Endometrial microvascular endothelial cells (primary cell): ENCODE measurements around the gene ITPR2. TPM values are rescaled to one million over a fixed set of nuclear protein-coding genes. Genes with fewer than 3 reads are reported as not detected.
"Not testable (repeated sequence)": the region's sequence is repeated elsewhere in the genome, so short reads cannot be mapped to it uniquely, and the experiment has no call there.

Source experiments
- in situ Hi-C: cut with HindIII; loops from 2 replicates; pipeline ENCODE4 v1.10.0; 2017; ENCODE audit warnings: low sequenced_read_pairs, low pct_unique_long_range_greater_than_20kb; ENCODE audit errors: inconsistent ontology term
- total RNA-seq: library from RNA; depleted of rRNA; stranded (reverse); fragments of >200 nt; gene quantifications from one replicate; pipeline ENCODE4 v1.2.3, GENCODE V29; 2015; ENCODE audit errors: inconsistent ontology term

Gene ITPR2
- total RNA-seq, 1 donor from 2014 or later, result 34.6 TPM

- in situ Hi-C loops, result no loop called here
Measured at GRCh38 chr12:26800347-26800746, 32.6 kb downstream of the ITPR2 start.

- in situ Hi-C loops, result no loop called here
Measured at GRCh38 chr12:26799741-26800140, 33.3 kb downstream of the ITPR2 start.

- in situ Hi-C loops, result no loop called here
Measured at GRCh38 chr12:26798640-26799039, 34.4 kb downstream of the ITPR2 start.

- in situ Hi-C loops, result no loop called here
Measured at GRCh38 chr12:26798023-26798422, 35.0 kb downstream of the ITPR2 start.

GRCh38 chr12:26795910-26796309, 37.1 kb downstream of the ITPR2 start:
- in situ Hi-C loops, result no loop called here

GRCh38 chr12:26791301-26791791, 41.6 kb downstream of the ITPR2 start:
- in situ Hi-C loops, result no loop called here

- in situ Hi-C loops, result no loop called here
Measured at GRCh38 chr12:26790645-26790994, 42.4 kb downstream of the ITPR2 start.

GRCh38 chr12:26789731-26790644, 43.0 kb downstream of the ITPR2 start:
- in situ Hi-C loops, result no loop called here

GRCh38 chr12:26786865-26787514, 46.0 kb downstream of the ITPR2 start:
- in situ Hi-C loops, result no loop called here

GRCh38 chr12:26786491-26786864, 46.5 kb downstream of the ITPR2 start:
- in situ Hi-C loops, result no loop called here

GRCh38 chr12:26783816-26784379, 49.1 kb downstream of the ITPR2 start:
- in situ Hi-C loops, result not testable (repeated sequence)

GRCh38 chr12:26783131-26783526, 49.9 kb downstream of the ITPR2 start:
- in situ Hi-C loops, result no loop called here

- in situ Hi-C loops, result no loop called here
Measured at GRCh38 chr12:26782372-26783130, 50.4 kb downstream of the ITPR2 start.

GRCh38 chr12:26780656-26781055, 52.3 kb downstream of the ITPR2 start:
- in situ Hi-C loops, result not testable (repeated sequence)

- in situ Hi-C loops, result not testable (repeated sequence)
Measured at GRCh38 chr12:26778173-26778775, 54.7 kb downstream of the ITPR2 start.

- in situ Hi-C loops, result no loop called here
Measured at GRCh38 chr12:26777236-26777635, 55.8 kb downstream of the ITPR2 start.

GRCh38 chr12:26775991-26776390, 57.0 kb downstream of the ITPR2 start:
- in situ Hi-C loops, result not testable (repeated sequence)

GRCh38 chr12:26773313-26774104, 59.5 kb downstream of the ITPR2 start:
- in situ Hi-C loops, result no loop called here
